ENCODE measurements around the gene FBLN7.
"Not testable (repeated sequence)": the region's sequence is repeated elsewhere in the genome, so short reads cannot be mapped to it uniquely, and the experiment has no call there.

The FBLN7 gene

GRCh38 chr2:112138159-112139032 lies at the start of gene FBLN7:
Gene FBLN7 (plus strand): TSS chr2:112138385. CDS start chr2:112138656, 271 bp downstream.
- FAIRE-seq (no peak), DNase-seq (ENCODE audit: low spot score) (no peak)

DNA sequence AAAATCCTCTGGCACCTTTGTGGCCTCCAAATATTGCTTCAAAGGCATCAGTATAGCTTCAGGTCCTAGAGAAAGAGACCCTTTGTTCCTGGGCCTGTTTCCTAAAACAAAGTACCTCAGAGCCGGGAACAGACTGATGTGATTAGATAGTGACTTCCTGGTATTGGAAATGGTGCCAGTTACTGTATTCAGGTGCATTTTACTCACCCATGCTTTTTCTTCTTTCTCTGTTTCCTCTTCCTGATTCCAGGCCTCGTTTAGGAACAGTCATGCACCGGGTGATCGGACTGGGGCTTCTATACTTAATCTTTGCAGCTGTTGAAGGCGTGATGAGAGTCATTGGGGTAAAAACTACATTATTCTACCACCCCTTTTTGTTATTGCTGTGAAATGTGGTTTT lies 48.8 kb upstream of the FBLN7 start:
- FAIRE-seq (no peak), DNase-seq (ENCODE audit: low spot score) (no peak)

- no peak for FAIRE-seq
- peak; percentile 48 for DNase-seq (ENCODE audit: low spot score)
Measured at GRCh38 chr2:112092286-112093041, 45.7 kb upstream of the FBLN7 start.

- FAIRE-seq (no peak), DNase-seq (ENCODE audit: low spot score) (no peak)
Measured at GRCh38 chr2:112093216-112093615, 45.0 kb upstream of the FBLN7 start.

GRCh38 chr2:112095681-112096080 lies 42.5 kb upstream of the FBLN7 start:
- DNase-seq (ENCODE audit: low spot score) (no peak), FAIRE-seq (no peak)

GRCh38 chr2:112096098-112096497 lies 42.1 kb upstream of the FBLN7 start:
- no peak for DNase-seq (ENCODE audit: low spot score)
- FAIRE-seq = no peak

GRCh38 chr2:112108178-112108832 lies 29.9 kb upstream of the FBLN7 start:
- FAIRE-seq (no peak), DNase-seq (ENCODE audit: low spot score) (no peak)

DNA sequence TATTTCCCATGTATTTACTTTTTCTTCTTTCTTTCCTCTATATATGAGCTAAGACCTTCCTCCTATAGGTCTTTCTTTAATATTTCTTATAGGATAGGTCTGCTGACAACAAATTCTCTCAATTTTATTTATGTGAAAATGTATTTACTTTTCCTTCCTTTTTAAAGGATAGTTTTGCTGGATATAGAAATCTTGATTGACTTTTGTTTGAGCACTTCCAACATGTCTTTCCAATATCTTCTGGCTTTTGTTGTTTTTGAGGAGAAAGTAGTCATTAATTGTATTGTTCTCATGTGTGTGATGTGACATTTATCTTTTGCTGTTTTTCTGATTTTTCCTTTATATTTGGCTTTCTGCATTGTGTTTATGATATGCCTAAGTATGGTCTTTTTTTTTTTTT lies 28.9 kb upstream of the FBLN7 start:
- no peak for FAIRE-seq

GRCh38 chr2:112110966-112111365 lies 27.2 kb upstream of the FBLN7 start:
- FAIRE-seq = no peak
- no peak for DNase-seq (ENCODE audit: low spot score)

More for the DNA sequence above, 28.9 kb upstream of the FBLN7 start:
- no peak for DNase-seq (ENCODE audit: low spot score)

DNA sequence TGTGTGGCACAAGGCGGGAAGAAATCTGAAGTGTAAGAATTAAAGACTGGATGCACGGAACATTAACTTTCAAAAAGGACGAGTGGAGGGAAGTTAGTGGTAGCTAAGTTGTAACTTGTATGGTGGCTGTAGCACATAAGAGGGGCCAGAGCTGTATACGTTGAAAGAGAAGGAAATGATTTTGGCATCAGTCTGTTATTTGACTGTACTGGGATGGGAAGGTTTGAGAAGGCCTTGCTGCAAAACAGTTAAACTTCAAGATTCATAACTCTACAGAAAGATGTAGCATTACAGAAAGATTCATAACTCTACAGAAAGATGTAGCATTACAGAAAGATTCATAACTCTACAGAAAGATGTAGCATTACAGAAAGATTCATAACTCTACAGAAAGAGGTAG lies 24.8 kb upstream of the FBLN7 start:
- not testable (repeated sequence) for FAIRE-seq; DNase-seq (ENCODE audit: low spot score)

GRCh38 chr2:112118148-112118547 lies 20.0 kb upstream of the FBLN7 start:
- no peak for FAIRE-seq

GRCh38 chr2:112121682-112122254 lies 16.4 kb upstream of the FBLN7 start:
- FAIRE-seq (peak; percentile 78), DNase-seq (ENCODE audit: low spot score) (peak; percentile 38)

More at GRCh38 chr2:112118148-112118547, 20.0 kb upstream of the FBLN7 start:
- no peak for DNase-seq (ENCODE audit: low spot score)

DNA sequence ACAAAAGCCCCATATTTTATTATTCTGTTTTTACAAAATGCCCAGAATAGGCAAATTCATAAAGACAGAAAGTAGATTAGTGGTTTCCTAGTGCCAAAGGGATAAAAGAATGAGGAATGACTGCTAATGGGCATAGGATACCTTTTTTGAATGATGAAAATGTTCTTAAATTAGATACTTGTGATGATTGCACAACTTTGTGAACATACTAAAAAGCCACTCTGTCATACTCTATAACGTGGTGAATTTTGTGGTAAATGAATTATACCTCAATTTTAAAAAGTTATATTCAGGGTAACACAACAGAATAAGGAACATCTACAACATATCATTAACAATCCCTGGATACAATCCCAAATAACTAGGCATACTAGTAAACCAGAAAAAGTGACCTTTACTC lies 9.1 kb upstream of the FBLN7 start:
- FAIRE-seq (no peak), DNase-seq (ENCODE audit: low spot score) (no peak)

DNA sequence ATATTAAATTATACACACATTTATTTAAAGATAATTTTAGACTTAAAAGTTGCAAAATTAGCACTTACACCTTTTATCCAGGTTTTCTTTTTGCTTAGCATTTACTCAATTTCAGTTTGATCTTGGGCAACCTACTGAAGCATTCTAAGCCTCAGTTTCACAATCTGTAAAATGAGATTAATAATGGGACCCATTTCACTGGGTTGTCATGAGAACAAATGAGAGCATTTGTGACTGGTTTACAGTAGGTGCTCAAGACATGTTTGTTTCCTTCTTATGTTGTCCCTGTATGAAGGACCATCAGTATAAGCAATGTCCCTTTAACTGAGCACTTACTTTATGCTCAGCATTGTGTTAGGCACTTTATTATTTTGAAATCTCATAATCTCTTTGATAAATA lies 4.8 kb upstream of the FBLN7 start:
- FAIRE-seq (no peak), DNase-seq (ENCODE audit: low spot score) (no peak)

GRCh38 chr2:112134120-112134519 lies 4.1 kb upstream of the FBLN7 start:
- DNase-seq (ENCODE audit: low spot score) (no peak), FAIRE-seq (no peak)

GRCh38 chr2:112136096-112136495 lies 2.1 kb upstream of the FBLN7 start:
- no peak for FAIRE-seq
- no peak for DNase-seq (ENCODE audit: low spot score)

- no peak for DNase-seq (ENCODE audit: low spot score)
- FAIRE-seq = no peak
Measured at GRCh38 chr2:112137516-112138158, 548 bp upstream of the FBLN7 start.

DNA sequence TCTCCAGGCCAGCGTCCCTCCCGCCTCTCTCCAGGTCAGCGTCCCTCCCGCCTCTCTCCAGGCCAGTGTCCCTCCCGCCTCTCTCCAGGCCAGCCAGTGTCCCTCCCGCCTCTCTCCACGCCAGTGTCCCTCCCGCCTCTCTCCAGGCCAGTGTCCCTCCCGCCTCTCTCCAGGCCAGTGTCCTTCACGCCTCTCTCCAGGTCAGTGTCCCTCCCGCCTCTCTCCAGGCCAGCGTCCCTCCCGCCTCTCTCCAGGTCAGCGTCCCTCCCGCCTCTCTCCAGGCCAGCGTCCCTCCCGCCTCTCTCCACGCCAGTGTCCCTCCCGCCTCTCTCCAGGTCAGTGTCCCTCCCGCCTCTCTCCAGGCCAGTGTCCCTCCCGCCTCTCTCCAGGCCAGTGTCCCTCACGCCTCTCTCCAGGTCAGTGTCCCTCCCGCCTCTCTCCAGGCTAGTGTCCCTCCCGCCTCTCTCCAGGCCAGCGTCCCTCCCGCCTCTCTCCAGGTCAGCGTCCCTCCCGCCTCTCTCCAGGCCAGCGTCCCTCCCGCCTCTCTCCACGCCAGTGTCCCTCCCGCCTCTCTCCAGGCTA lies 939 bp downstream of the FBLN7 start:
- FAIRE-seq; DNase-seq (ENCODE audit: low spot score): not testable (repeated sequence)

DNA sequence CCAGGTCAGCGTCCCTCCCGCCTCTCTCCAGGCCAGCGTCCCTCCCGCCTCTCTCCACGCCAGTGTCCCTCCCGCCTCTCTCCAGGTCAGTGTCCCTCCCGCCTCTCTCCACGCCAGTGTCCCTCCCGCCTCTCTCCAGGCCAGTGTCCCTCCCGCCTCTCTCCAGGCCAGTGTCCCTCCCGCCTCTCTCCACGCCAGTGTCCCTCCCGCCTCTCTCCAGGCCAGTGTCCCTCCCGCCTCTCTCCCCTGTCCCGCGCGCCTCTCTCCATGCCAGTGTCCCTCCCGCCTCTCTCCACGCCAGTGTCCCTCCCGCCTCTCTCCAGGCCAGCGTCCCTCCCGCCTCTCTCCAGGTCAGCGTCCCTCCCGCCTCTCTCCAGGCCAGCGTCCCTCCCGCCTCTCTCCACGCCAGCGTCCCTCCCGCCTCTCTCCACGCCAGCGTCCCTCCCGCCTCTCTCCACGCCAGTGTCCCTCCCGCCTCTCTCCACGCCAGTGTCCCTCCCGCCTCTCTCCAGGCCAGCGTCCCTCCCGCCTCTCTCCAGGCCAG lies 1.5 kb downstream of the FBLN7 start:
- not testable (repeated sequence) for DNase-seq (ENCODE audit: low spot score); FAIRE-seq

DNA sequence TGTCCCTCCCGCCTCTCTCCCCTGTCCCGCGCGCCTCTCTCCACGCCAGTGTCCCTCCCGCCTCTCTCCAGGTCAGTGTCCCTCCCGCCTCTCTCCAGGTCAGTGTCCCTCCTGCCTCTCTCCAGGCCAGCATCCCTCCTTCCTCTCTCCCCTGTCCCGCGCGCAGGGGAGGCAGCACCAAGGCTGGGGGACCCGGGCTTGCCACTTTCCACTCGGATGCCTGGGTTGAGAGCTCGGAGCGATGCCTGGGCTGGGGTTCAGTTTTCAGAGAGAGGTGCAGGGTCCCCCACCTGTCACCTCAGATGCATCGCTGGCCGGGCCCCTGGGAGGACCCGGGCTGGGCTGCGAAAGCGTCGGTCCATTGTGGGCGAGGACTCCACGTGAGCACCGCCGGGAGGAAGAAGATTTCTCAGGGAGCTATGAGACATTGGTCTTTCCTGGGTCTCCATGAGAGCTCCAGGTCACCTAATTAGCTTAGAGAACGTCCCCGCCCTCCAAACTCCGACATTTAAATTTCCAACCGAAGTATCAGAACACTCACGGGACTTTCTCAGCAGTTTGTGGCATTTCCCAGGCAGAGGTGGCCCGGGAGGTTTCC lies 2.1 kb downstream of the FBLN7 start:
- no peak for DNase-seq (ENCODE audit: low spot score)
- FAIRE-seq = no peak
